Renal cortical epithelial cell (primary cell): ENCODE results near the gene PLPPR3. TPM values are rescaled to one million over a fixed set of nuclear protein-coding genes. Genes with fewer than 3 reads are reported as not detected.
"Not testable (repeated sequence)": the region's sequence is repeated elsewhere in the genome, so short reads cannot be mapped to it uniquely, and the experiment has no call there.

Experiments
- DNase-seq: peaks from one replicate; pipeline ENCODE4 v3.0.0-alpha.2; 2011; ENCODE audit warnings: low read depth
- total RNA-seq: library from RNA; depleted of rRNA; stranded (reverse); fragments of >200 nt; gene quantifications from 2 replicates; pipeline ENCODE4 v1.2.3, GENCODE V29; 2014

The PLPPR3 gene
- total RNA-seq, 1 donor from 2014 or later: 0.50 TPM

GRCh38 chr19:853614-854220 lies 32.0 kb upstream of the PLPPR3 start:
- DNase-seq: not testable (repeated sequence)

- no peak for DNase-seq
Measured at GRCh38 chr19:853014-853585, 31.3 kb upstream of the PLPPR3 start.

- no peak for DNase-seq
Measured at GRCh38 chr19:852136-853013, 30.6 kb upstream of the PLPPR3 start, which contains the start of gene ELANE. TSS of gene ELANE (plus strand) at chr19:852303. CDS start at chr19:852329, 26 bp downstream.

GRCh38 chr19:850979-851335 lies 29.2 kb upstream of the PLPPR3 start:
- DNase-seq: no peak

GRCh38 chr19:850221-850978 lies 28.6 kb upstream of the PLPPR3 start:
- DNase-seq: peak; percentile 80

- not testable (repeated sequence) for DNase-seq
Measured at GRCh38 chr19:849195-849594, 27.4 kb upstream of the PLPPR3 start.

- peak; percentile 37 for DNase-seq
Measured at GRCh38 chr19:848386-848921, 26.7 kb upstream of the PLPPR3 start.

GRCh38 chr19:845707-846521 lies 24.2 kb upstream of the PLPPR3 start:
- no peak for DNase-seq

GRCh38 chr19:844546-844971 lies 22.8 kb upstream of the PLPPR3 start:
- no peak for DNase-seq

- no peak for DNase-seq
Measured at GRCh38 chr19:843836-844545, 22.2 kb upstream of the PLPPR3 start.

- DNase-seq: no peak
Measured at GRCh38 chr19:843180-843835, 21.6 kb upstream of the PLPPR3 start.

- not testable (repeated sequence) for DNase-seq
Measured at GRCh38 chr19:842802-843179, 21.0 kb upstream of the PLPPR3 start.

GRCh38 chr19:840519-841206 lies 18.9 kb upstream of the PLPPR3 start, which contains the start of gene PRTN3:
TSS of gene PRTN3 (plus strand) at chr19:840999. CDS start at chr19:841009, 10 bp downstream.
- no peak for DNase-seq

GRCh38 chr19:835210-835810 lies 13.6 kb upstream of the PLPPR3 start:
- no peak for DNase-seq

- no peak for DNase-seq
Measured at GRCh38 chr19:834216-834615, 12.5 kb upstream of the PLPPR3 start.

- DNase-seq: no peak
Measured at GRCh38 chr19:831407-832369, 9.9 kb upstream of the PLPPR3 start.

- DNase-seq: no peak
Measured at GRCh38 chr19:829129-829758, 7.5 kb upstream of the PLPPR3 start.
